Fibroblast of skin of right quadriceps (primary cell): Measurements from ENCODE around the gene BRINP3.
A peak's percentile ranks its signal among the peaks of the same experiment; 100 is the strongest.
"Not testable (repeated sequence)": the region's sequence is repeated elsewhere in the genome, so short reads cannot be mapped to it uniquely, and the experiment has no call there.

Experiments used
- DNase-seq: peaks from one replicate; pipeline ENCODE4 v3.0.0-alpha.2; 2013

The BRINP3 gene

GRCh38 chr1:190477762-190478148 lies at the start of gene BRINP3:
Gene BRINP3 (minus strand): TSS chr1:190477864.
- peak; percentile 1 for DNase-seq

GRCh38 chr1:190511554-190511953 lies 33.9 kb upstream of the BRINP3 start:
- no peak for DNase-seq

- no peak for DNase-seq
Measured at GRCh38 chr1:190507357-190507756, 29.7 kb upstream of the BRINP3 start.

GRCh38 chr1:190504539-190504938 lies 26.9 kb upstream of the BRINP3 start:
- DNase-seq = not testable (repeated sequence)

- no peak for DNase-seq
Measured at GRCh38 chr1:190497565-190497964, 19.9 kb upstream of the BRINP3 start.

GRCh38 chr1:190494451-190494850 lies 16.8 kb upstream of the BRINP3 start:
- no peak for DNase-seq

GRCh38 chr1:190491404-190491803 lies 13.7 kb upstream of the BRINP3 start:
- DNase-seq = no peak

GRCh38 chr1:190484045-190484444 lies 6.4 kb upstream of the BRINP3 start:
- no peak for DNase-seq

- no peak for DNase-seq
Measured at GRCh38 chr1:190480231-190480630, 2.6 kb upstream of the BRINP3 start.

- DNase-seq = no peak
Measured at GRCh38 chr1:190479516-190479915, 1.9 kb upstream of the BRINP3 start.

GRCh38 chr1:190479050-190479397 lies 1.4 kb upstream of the BRINP3 start:
- peak; percentile 3 for DNase-seq

GRCh38 chr1:190478149-190479049 lies 735 bp upstream of the BRINP3 start:
- DNase-seq = peak; percentile 56

- DNase-seq = no peak
Measured at GRCh38 chr1:190476806-190477205, 858 bp downstream of the BRINP3 start.

- no peak for DNase-seq
Measured at GRCh38 chr1:190476321-190476720, 1.3 kb downstream of the BRINP3 start.

GRCh38 chr1:190475421-190476141 lies 2.1 kb downstream of the BRINP3 start:
- DNase-seq = peak; percentile 10

GRCh38 chr1:190474650-190475211 lies 2.9 kb downstream of the BRINP3 start:
- DNase-seq = peak; percentile 2

GRCh38 chr1:190474010-190474409 lies 3.7 kb downstream of the BRINP3 start:
- no peak for DNase-seq

GRCh38 chr1:190472494-190472893 lies 5.2 kb downstream of the BRINP3 start:
- DNase-seq = no peak

- DNase-seq = no peak
Measured at GRCh38 chr1:190472042-190472441, 5.6 kb downstream of the BRINP3 start.

- DNase-seq = no peak
Measured at GRCh38 chr1:190464690-190465089, 13.0 kb downstream of the BRINP3 start.

- DNase-seq = no peak
Measured at GRCh38 chr1:190456129-190456528, 21.5 kb downstream of the BRINP3 start.

- no peak for DNase-seq
Measured at GRCh38 chr1:190455631-190456030, 22.0 kb downstream of the BRINP3 start.

GRCh38 chr1:190453550-190453949 lies 24.1 kb downstream of the BRINP3 start:
- no peak for DNase-seq
